ENCODE results near the gene C17orf75.
A peak's percentile ranks its signal among the peaks of the same experiment; 100 is the strongest.

Gene C17orf75

GRCh38 chr17:32302860-32303649, 38.9 kb downstream of the C17orf75 start:
- no peak for DNase-seq

- no peak for DNase-seq
Observed at GRCh38 chr17:32302037-32302436, 39.9 kb downstream of the C17orf75 start.

GRCh38 chr17:32299580-32300164, 42.3 kb downstream of the C17orf75 start:
- DNase-seq, result no peak

- DNase-seq, result peak; percentile 86
Observed at GRCh38 chr17:32298721-32299579, 43.0 kb downstream of the C17orf75 start.

- peak; percentile 67 for DNase-seq
Observed at GRCh38 chr17:32298298-32298697, 43.7 kb downstream of the C17orf75 start.

GRCh38 chr17:32297860-32298259, 44.1 kb downstream of the C17orf75 start:
- peak; percentile 30 for DNase-seq

GRCh38 chr17:32297424-32297823, 44.5 kb downstream of the C17orf75 start:
- DNase-seq, result no peak

- no peak for DNase-seq
Observed at GRCh38 chr17:32292094-32292493, 49.9 kb downstream of the C17orf75 start.

GRCh38 chr17:32289471-32290070, 52.4 kb downstream of the C17orf75 start:
- no peak for DNase-seq

- no peak for DNase-seq
Observed at GRCh38 chr17:32288615-32289014, 53.4 kb downstream of the C17orf75 start.

- no peak for DNase-seq
Observed at GRCh38 chr17:32287804-32288511, 54.0 kb downstream of the C17orf75 start.

- DNase-seq, result no peak
Observed at GRCh38 chr17:32286518-32286900, 55.5 kb downstream of the C17orf75 start.

GRCh38 chr17:32285746-32286517, 56.0 kb downstream of the C17orf75 start:
- DNase-seq, result no peak

- no peak for DNase-seq
Observed at GRCh38 chr17:32285306-32285705, 56.7 kb downstream of the C17orf75 start.

- DNase-seq, result no peak
Observed at GRCh38 chr17:32283745-32284201, 58.2 kb downstream of the C17orf75 start.

GRCh38 chr17:32281011-32281451, 60.9 kb downstream of the C17orf75 start:
- no peak for DNase-seq

- DNase-seq, result no peak
Observed at GRCh38 chr17:32279891-32280716, 61.9 kb downstream of the C17orf75 start.

- DNase-seq, result no peak
Observed at GRCh38 chr17:32278815-32279214, 63.2 kb downstream of the C17orf75 start.
